Esophagus squamous epithelium (tissue), 4 donors: ENCODE data around the gene IL18RAP.

Experiments
- POLR2A ChIP-seq, 4 donors: fragments of 450-650 bp; IDR thresholded peaks; one replicate each; pipeline ENCODE4 v1.6.1; 2017; ENCODE audit warnings: antibody characterized with exemption in 4 of 4, mild to moderate bottlenecking in 4 of 4, moderate library complexity in 3 of 4
- TF ChIP-seq, protein P1 (sequence below), 6 experiments: fragments of 450-650 bp in 4 of 6; fragments of 200-600 bp in 2 of 6; sonication (generic) in 2 of 6; IDR thresholded peaks; one replicate each; pipeline ENCODE4 v1.5.1; 2016 to 2019; ENCODE audit warnings: antibody characterized with exemption in 6 of 6, mild to moderate bottlenecking in 4 of 6, moderate library complexity in 4 of 6

DNA sequence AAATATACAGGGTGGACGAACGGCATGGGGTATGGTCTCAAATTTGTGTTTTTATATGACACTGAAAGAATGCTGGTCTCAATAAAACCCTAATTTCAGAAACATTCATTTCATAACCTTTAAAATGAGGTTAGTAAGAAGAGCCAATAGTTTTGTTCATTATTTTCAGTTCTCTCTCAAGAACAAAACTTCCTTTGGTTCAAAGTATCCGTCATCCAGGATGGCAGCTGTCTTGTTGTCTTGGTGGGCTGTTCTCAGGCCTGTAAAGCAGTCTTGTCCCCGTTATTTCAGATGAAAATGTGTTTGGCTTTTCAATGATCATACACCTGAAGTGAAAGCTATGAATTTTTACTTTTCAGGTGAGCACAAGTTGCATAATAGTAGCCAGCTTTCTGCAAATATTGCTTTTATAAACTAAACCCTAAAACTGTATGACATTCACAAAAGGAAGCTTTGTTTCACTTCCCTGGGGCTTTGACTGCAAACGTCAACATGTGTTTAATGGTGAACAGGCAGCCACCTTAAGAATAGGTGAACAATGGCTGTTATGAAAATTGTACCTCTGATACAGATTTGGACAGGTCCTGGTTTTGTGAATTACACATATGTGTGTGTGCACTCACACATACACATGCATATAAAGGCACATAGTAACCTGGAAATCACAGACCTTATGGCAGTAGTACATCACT is 2.6 kb downstream of the IL18RAP start:
- TF ChIP-seq, protein P1, sequence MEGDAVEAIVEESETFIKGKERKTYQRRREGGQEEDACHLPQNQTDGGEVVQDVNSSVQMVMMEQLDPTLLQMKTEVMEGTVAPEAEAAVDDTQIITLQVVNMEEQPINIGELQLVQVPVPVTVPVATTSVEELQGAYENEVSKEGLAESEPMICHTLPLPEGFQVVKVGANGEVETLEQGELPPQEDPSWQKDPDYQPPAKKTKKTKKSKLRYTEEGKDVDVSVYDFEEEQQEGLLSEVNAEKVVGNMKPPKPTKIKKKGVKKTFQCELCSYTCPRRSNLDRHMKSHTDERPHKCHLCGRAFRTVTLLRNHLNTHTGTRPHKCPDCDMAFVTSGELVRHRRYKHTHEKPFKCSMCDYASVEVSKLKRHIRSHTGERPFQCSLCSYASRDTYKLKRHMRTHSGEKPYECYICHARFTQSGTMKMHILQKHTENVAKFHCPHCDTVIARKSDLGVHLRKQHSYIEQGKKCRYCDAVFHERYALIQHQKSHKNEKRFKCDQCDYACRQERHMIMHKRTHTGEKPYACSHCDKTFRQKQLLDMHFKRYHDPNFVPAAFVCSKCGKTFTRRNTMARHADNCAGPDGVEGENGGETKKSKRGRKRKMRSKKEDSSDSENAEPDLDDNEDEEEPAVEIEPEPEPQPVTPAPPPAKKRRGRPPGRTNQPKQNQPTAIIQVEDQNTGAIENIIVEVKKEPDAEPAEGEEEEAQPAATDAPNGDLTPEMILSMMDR (IDR thresholded peaks at IDR 0.05) = no peak
- no peak for TF ChIP-seq POLR2A (IDR thresholded peaks at IDR 0.05)
